ENCODE measurements around the gene TRAF7.
"Not testable (repeated sequence)": the region's sequence is repeated elsewhere in the genome, so short reads cannot be mapped to it uniquely, and the experiment has no call there.

The TRAF7 gene

DNA sequence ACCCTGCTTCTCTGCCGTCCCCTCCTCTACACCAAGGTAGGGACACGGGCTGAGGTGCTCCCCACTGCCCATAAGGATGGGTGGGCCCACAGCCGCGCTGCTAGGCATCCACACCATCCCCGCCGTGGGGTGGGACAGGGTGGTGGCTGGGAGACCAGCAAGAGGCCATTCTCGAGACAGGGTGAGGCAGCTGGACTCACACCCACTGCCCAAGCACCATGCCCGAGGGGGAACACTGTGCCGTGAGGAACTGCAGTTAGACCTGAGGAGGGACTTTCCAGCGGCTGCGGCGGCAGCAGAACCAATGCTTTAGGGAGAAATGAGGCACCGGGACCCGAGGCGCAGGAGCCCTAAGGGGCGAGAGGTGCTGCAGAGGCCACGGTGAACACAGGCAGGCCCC lies 33.2 kb upstream of the TRAF7 start:
- no peak for DNase-seq (ENCODE audit: low spot score)

DNA sequence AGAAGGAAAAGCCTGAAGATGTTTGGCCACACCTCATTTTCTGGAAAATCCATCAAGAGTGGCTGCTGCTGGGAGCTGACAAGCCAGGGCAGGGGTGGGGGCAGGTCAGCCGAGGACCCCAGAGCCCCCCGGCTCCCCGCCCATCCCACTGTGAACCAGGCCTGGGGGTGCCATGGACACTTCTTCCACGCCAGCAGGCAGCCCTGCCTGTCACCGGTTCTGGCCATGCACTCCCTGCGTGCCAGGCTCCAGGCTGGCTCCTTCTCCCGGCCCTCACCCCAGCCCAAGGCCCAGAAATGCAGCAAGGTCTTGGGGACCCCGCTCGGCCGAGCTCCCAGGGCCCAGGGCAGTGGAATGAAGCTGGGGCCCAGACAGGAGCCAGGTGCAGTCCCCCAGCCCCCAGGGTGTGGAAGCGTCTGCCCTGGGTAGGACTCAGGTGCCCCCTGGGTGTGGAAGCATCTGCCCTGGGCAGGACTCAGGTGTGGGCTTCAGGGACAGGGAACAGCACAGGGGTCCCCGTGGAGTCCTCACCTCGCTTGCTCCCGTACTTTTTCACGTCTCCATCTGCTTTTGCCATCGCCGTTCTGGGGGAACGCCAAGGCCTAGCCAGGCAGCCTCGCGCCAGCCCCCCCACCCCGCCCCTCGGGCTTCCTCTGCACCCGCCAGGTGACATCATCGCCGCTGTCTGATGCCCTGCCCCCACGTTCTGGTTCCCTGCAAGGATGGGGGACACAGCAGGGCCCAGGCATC lies 32.5 kb upstream of the TRAF7 start:
- DNase-seq (ENCODE audit: low spot score) = not testable (repeated sequence)

DNA sequence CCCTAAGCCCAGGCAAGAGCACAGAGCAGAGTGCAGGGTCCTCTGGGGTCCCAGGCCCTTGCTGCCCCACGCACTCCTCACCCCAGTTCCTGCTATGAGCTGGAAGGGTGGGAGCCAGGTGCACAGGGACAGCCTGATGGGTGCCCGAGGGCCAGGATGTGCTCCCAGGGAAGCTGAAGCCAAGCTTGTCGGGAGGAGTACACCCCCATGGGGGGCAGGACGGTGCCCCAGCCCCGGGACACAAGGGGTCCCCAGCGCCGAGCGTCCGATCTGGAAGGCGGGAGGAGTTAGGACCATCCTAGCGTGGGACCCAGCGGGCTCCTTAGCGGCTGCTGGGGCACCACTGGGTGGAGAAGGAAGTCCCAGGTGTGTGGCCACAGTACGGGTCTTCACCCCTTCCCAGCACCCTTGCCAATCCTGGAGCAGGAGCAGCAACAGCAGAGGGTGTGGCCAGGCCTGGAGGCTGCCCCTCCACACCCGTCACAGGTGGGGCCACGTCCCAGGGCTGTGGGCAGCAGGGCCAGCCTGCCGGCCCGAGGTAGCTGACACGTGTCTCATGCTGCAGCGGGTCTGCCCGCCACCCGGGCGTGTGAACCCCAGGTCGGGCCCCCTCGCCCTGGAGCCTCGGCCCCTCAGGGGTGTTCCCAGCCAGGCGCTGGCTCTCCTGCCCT lies 31.7 kb upstream of the TRAF7 start:
- not testable (repeated sequence) for DNase-seq (ENCODE audit: low spot score)

DNA sequence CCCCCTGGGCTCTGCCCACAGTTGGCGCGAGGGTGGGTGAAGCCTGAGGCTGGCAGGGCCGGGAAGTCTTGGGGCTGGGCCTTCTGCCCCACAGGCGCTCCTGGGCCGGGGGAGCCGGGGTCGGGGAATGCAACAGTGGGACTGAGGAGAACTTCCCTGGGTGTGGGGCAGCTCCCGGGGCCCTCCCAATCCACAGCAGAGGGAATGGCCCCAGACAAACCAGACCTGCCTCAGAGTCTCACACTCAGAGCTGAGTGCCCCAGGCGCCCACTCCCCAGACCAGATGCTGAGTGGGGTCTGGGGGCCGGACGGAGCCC lies 31.2 kb upstream of the TRAF7 start:
- DNase-seq (ENCODE audit: low spot score) = not testable (repeated sequence)

- peak; percentile 36 for DNase-seq (ENCODE audit: low spot score)
Observed at GRCh38 chr16:2124694-2125444, 30.7 kb upstream of the TRAF7 start.

DNA sequence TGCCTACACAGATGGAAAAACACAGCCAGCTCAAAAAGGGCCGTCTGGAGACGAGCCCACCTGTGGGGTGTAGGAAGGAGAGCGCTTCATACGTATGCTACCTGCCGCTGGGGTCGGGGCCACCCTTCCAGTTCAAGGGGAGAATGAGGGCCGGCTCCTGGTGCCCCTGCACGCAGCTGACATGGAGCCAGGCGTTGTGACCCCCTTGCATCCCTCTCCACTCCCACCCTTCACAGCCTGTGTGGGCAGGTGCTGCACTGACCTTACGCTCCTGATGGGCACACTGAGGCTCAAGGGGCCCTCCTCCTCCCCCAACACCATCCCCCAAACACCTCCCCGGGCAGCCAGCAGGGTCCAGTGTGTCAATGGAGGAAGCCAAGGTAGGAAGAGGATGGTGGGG lies 30.0 kb upstream of the TRAF7 start:
- DNase-seq (ENCODE audit: low spot score) = not testable (repeated sequence)

GRCh38 chr16:2126161-2126743 lies 29.3 kb upstream of the TRAF7 start:
- not testable (repeated sequence) for DNase-seq (ENCODE audit: low spot score)

DNA sequence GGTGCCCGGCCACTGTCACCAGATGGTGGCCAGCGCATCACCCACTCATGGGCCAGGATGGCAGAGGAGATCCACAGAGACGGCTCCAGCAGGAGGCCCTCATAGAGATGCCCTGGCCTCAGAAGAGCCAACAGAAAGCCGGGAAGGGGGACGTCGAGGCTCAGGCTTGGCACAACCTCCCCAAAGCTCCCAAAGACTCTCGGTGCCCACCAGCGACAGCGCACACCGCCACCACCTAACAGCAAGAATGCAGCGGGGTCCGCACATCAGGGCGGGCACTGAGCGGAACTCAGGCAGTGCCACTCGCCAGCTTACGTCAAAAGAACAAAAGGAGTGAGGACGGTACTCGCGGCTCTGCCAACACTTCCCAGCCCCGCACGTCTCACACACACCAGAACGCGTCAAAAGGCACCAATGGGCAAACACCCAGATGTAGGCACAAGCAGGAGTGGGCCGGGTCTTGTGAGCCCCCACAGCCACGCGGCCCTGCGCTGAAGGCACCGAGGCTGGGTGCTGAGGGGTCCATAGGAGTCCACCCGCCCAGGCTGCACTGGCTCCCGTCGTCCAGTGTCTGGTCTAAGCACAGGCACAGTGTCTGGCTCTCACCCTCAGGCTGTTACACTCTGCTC lies 28.5 kb upstream of the TRAF7 start:
- not testable (repeated sequence) for DNase-seq (ENCODE audit: low spot score)

- DNase-seq (ENCODE audit: low spot score) = not testable (repeated sequence)
Observed at GRCh38 chr16:2127630-2128280, 27.8 kb upstream of the TRAF7 start.

DNA sequence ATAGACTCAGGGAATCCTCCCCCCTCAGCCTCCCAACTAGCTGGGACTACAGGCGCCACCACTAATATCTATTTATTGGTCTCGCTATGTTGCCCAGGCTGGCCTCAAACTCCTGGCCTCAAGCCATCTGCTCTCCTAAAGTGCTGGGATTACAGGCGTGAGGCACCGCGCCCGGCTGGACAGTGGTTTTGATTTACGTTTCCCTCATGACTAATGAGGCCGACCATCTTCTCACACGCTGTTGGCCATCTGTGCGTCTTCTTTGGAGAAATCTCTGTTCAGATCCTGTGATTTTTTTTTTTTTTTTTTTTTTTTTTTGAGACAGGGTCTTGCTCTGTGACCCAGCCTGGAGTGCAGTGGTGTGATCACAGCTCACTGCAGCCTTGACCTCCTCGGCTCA lies 26.3 kb upstream of the TRAF7 start:
- DNase-seq (ENCODE audit: low spot score) = not testable (repeated sequence)

GRCh38 chr16:2129890-2130447 lies 25.6 kb upstream of the TRAF7 start:
- not testable (repeated sequence) for DNase-seq (ENCODE audit: low spot score)

GRCh38 chr16:2133797-2134196 lies 21.8 kb upstream of the TRAF7 start:
- not testable (repeated sequence) for DNase-seq (ENCODE audit: low spot score)

DNA sequence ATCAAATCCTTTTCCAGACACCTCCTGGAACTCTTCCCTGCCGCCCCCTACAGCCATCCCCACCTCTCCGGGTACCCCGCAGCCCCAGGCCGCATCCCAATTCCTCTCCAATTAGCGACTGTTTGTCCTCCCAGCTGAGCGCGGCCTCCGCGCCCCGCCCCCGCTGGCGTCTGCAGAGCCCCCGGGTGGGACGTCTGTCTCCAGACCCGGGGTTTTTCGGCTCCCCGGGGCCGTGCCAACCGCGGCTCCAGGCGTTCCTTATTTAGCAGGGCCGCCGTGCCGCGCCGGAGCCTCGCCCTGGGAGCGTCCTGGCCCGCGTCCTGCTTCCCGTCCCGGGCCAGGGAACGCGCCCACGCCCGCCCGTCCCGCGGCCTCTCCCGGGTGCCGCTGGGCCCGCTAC lies 20.5 kb upstream of the TRAF7 start:
- not testable (repeated sequence) for DNase-seq (ENCODE audit: low spot score)

- DNase-seq (ENCODE audit: low spot score) = peak; percentile 55
Observed at GRCh38 chr16:2135770-2136490, 19.7 kb upstream of the TRAF7 start, which contains the start of gene PKD1. PKD1 (minus strand) TSS chr16:2135898; CDS start chr16:2135689, 209 bp downstream.

DNA sequence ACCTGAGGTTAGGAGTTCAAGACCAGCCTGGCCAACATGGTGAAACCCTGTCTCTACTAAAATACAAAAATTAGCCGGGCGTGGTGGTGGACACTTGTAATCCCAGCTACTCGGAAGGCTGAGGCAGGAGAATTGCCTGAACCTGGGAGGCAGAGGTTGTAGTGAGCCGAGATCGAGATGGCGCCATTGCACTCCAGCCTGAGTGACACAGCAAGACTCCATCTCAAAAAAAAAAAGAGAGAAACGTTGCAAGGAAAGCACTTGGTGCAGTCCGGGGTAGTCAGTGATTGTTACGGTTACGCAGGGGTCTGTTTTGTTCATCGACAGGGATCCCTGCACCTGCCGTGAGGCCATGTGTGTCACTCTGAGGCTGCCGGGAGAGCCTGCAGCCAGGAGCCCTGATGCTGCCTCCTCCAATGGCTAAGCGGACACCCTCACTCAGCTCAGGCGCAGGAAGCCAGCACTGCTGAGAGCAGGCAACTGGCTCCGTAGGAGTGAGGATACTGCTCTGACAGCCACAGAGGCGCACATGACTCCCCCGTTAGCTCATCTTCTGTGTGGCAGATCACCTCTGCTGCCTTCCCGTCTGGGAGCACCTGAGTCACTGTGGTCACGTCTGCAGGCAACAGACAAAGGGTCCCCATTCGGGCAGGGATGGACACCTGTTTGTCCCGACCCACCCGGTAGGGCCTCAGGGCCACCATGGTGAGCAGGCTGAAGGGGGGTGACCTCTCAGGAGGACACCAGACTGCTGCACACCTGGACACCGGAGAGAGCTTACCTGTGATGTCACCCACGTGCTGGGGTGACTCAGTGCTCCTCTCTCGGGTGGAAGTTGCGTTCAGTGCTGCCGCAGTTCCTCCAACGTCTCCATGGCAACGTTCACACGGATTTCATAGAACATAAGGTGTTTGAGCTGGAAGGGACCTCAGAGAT lies 12.4 kb upstream of the TRAF7 start:
- DNase-seq (ENCODE audit: low spot score) = peak; percentile 3

- no peak for DNase-seq (ENCODE audit: low spot score)
Observed at GRCh38 chr16:2143878-2144485, 11.6 kb upstream of the TRAF7 start.

DNA sequence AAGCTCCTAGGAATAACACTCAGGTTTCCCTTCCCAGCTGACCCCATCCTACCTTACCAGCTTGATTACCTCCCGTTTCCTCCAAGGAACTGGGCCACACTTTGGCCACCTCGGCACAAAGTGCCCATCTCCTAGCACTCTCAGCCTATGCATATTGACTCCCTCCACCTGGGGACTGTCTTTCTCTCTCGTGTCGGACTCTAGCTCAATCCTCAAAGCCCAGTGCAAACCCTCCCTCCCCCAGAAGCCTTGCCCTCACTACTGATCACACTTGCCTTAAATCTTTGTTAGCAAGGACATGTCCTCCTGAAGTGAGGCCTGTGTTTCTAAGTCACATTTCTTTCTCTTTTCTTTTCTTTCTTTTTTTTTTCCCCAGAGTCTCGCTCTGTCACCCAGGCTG lies 9.7 kb upstream of the TRAF7 start:
- DNase-seq (ENCODE audit: low spot score) = no peak

DNA sequence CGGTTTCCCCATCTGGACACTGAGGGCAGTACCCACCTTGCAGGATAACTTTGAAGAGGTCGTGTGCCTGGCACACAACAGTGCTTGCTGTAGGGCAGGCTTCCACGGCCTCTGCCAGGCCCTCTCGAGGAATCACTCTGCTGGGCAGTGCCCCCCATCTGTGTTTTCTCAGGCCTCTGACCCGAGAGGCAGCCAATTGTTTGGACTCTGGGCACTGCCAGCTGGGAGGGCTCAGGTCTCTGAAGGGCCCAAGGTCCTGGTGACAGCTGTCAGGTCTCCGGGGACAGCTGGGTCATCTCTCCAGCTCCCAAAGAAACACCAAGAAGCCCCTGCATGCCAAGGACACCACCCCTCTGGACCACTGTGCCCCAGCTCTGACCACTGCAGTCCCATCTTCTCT lies 8.2 kb upstream of the TRAF7 start:
- DNase-seq (ENCODE audit: low spot score) = no peak

All from AG08396 (cell line).